AG20443 (cell line): ENCODE data around the gene BRAF.
"Not testable (repeated sequence)": the region's sequence is repeated elsewhere in the genome, so short reads cannot be mapped to it uniquely, and the experiment has no call there.

ENCODE experiments used
- DNase-seq: peaks from one replicate; pipeline ENCODE4 v3.0.0; 2012; ENCODE audit warnings: low spot score, mixed read lengths

Gene BRAF

GRCh38 chr7:140769852-140770251 is 154.9 kb downstream of the BRAF start:
- no peak for DNase-seq

- no peak for DNase-seq
Observed at GRCh38 chr7:140767418-140767817, 157.3 kb downstream of the BRAF start.

- DNase-seq, result not testable (repeated sequence)
Observed at GRCh38 chr7:140765441-140765840, 159.3 kb downstream of the BRAF start.

GRCh38 chr7:140763166-140763565 is 161.6 kb downstream of the BRAF start:
- not testable (repeated sequence) for DNase-seq

- not testable (repeated sequence) for DNase-seq
Observed at GRCh38 chr7:140761375-140761774, 163.4 kb downstream of the BRAF start.

- DNase-seq, result no peak
Observed at GRCh38 chr7:140754506-140754905, 170.2 kb downstream of the BRAF start.

- no peak for DNase-seq
Observed at GRCh38 chr7:140752533-140752932, 172.2 kb downstream of the BRAF start.

GRCh38 chr7:140746751-140747150 is 178.0 kb downstream of the BRAF start:
- DNase-seq, result no peak

- no peak for DNase-seq
Observed at GRCh38 chr7:140745266-140746058, 179.3 kb downstream of the BRAF start.

GRCh38 chr7:140744005-140744404 is 180.7 kb downstream of the BRAF start:
- DNase-seq, result no peak

GRCh38 chr7:140743255-140743654 is 181.5 kb downstream of the BRAF start:
- DNase-seq, result not testable (repeated sequence)

- DNase-seq, result no peak
Observed at GRCh38 chr7:140738280-140738679, 186.4 kb downstream of the BRAF start.

- DNase-seq, result no peak
Observed at GRCh38 chr7:140734729-140735128, 190.0 kb downstream of the BRAF start.

GRCh38 chr7:140734096-140734495 is 190.6 kb downstream of the BRAF start:
- DNase-seq, result no peak

- DNase-seq, result no peak
Observed at GRCh38 chr7:140732416-140732815, 192.3 kb downstream of the BRAF start.

- peak; percentile 27 for DNase-seq
Observed at GRCh38 chr7:140726281-140726680, 198.4 kb downstream of the BRAF start.

GRCh38 chr7:140724706-140725105 is 200.0 kb downstream of the BRAF start:
- DNase-seq, result no peak

GRCh38 chr7:140723574-140723973 is 201.2 kb downstream of the BRAF start:
- DNase-seq, result no peak

- DNase-seq, result no peak
Observed at GRCh38 chr7:140723006-140723405, 201.7 kb downstream of the BRAF start.

- DNase-seq, result no peak
Observed at GRCh38 chr7:140722254-140722653, 202.5 kb downstream of the BRAF start.

GRCh38 chr7:140719721-140720120 is 205.0 kb downstream of the BRAF start:
- no peak for DNase-seq

- no peak for DNase-seq
Observed at GRCh38 chr7:140714331-140715040, 210.2 kb downstream of the BRAF start.

GRCh38 chr7:140712392-140712791 is 212.3 kb downstream of the BRAF start:
- DNase-seq, result not testable (repeated sequence)
